ENCODE data around the gene ZBTB7C. TPM values are rescaled to one million over a fixed set of nuclear protein-coding genes. Genes with fewer than 3 reads are reported as not detected.

ZBTB7C gene
- total RNA-seq, 2 donors from 2014 or later: 0.04 to 0.40 TPM

GRCh38 chr18:48321536-48321935 lies 87.6 kb downstream of the ZBTB7C start:
- Mint-ChIP-seq H3K4me3 (no peak overlapping the region), H3K36me3 (ENCODE audit: low read depth) (no peaks in the 10 kb centered on the region), H3K27me3 (peaks cover 14% of the 10 kb centered on the region), H3K9me3 (no peaks in the 10 kb centered on the region), H3K4me1 (no peaks in the 10 kb centered on the region), H3K27ac (no peak overlapping the region)
- no peak for ATAC-seq (replicated peaks)

DNA sequence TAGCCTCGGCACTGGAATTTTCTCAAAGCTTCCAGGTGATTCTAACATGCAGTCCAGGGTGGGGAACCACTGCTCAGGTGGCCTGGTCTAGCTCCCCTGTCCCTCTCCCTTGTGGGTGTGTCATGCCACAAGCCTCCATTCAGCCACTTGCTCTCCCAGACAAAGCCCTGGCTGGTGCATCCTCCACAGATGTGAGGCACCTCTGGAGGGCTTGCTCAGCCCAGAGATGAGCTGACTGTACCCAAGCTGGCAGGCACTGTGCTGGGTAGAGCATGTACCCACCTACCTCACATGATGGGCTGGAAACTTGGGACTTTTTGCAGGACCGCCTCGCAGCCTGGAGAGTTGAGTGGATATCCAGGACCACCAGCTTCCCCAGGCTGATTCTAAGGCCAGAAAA lies 88.1 kb downstream of the ZBTB7C start:
- H3K4me3 Mint-ChIP-seq: no peak overlapping the region
- H3K27me3 Mint-ChIP-seq: peaks cover 15% of the 10 kb centered on the region
- H3K9me3 Mint-ChIP-seq: no peaks in the 10 kb centered on the region
- no peaks in the 10 kb centered on the region for H3K4me1 Mint-ChIP-seq
- H3K36me3 Mint-ChIP-seq (ENCODE audit: low read depth): no peaks in the 10 kb centered on the region
- no peak overlapping the region for H3K27ac Mint-ChIP-seq
- no peak for ATAC-seq (replicated peaks)

- Mint-ChIP-seq H3K4me3 (no peak overlapping the region), H3K27me3 (peaks cover 15% of the 10 kb centered on the region), H3K4me1 (no peaks in the 10 kb centered on the region), H3K27ac (no peak overlapping the region), H3K36me3 (ENCODE audit: low read depth) (no peaks in the 10 kb centered on the region), H3K9me3 (no peaks in the 10 kb centered on the region)
- ATAC-seq (replicated peaks): no peak
These were observed 88.6 kb downstream of the ZBTB7C start for GRCh38 chr18:48320639-48320945.

DNA sequence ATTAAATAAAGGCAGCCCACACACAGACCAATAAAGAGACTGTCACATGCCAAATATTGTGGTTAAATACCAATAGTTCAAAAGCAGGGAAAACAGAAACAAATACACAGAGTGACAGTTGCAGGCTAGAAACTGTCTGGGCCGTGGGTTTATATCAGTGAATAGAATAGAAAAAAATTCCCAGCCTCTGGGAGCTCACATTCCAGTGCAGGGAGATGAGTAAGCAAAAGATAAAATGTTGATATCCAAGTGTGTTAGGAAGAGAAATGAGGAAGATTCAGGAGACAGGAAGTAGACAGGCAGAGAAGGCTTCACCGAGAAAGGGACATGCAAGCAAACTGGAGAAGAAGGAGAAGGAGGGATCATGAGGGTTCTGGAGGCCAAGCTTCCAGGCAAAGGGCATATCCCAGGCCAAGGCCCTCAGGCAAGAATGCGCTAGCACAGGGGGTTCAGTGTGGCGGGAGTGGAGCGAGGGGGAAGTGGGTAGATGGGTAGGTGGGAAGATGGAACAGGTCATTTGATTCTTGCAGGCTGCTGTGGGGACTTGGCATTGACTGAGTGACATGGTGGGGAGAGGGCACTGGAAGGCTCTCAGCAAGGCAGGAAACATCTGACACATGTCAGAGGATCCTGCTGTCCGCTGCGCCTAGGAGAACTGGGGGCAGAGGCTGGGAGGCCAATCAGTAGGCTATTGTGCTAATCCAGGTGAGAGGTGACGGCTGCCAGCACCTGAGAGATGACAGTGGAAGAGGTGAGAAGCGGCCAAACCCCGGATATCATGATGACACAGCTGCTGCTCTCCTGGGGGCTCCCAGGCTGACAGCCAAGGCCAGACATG lies 89.2 kb downstream of the ZBTB7C start:
- H3K9me3 Mint-ChIP-seq: no peaks in the 10 kb centered on the region

GRCh38 chr18:48318436-48318835 lies 90.7 kb downstream of the ZBTB7C start:
- no peaks in the 10 kb centered on the region for H3K36me3 Mint-ChIP-seq (ENCODE audit: low read depth)
- H3K4me3 Mint-ChIP-seq: no peak overlapping the region
- H3K9me3 Mint-ChIP-seq: no peaks in the 10 kb centered on the region
- H3K4me1 Mint-ChIP-seq: no peaks in the 10 kb centered on the region
- ATAC-seq (replicated peaks): no peak
- H3K27me3 Mint-ChIP-seq: peaks cover 17% of the 10 kb centered on the region
- H3K27ac Mint-ChIP-seq: no peak overlapping the region

More for the DNA sequence above, 89.2 kb downstream of the ZBTB7C start:
- Mint-ChIP-seq H3K36me3 (ENCODE audit: low read depth) (no peaks in the 10 kb centered on the region), H3K27ac (no peak overlapping the region), H3K4me1 (no peaks in the 10 kb centered on the region), H3K4me3 (no peak overlapping the region), H3K27me3 (peaks cover 15% of the 10 kb centered on the region)
- ATAC-seq (replicated peaks): no peak

GRCh38 chr18:48317781-48318381 lies 91.3 kb downstream of the ZBTB7C start:
- H3K9me3 Mint-ChIP-seq: no peaks in the 10 kb centered on the region
- H3K4me1 Mint-ChIP-seq: no peaks in the 10 kb centered on the region

GRCh38 chr18:48316177-48316576 lies 93.0 kb downstream of the ZBTB7C start:
- H3K4me1 Mint-ChIP-seq: no peaks in the 10 kb centered on the region
- H3K4me3 Mint-ChIP-seq: no peak overlapping the region
- ATAC-seq (replicated peaks): no peak
- H3K27me3 Mint-ChIP-seq: peaks cover 25% of the 10 kb centered on the region
- no peak overlapping the region for H3K27ac Mint-ChIP-seq
- H3K9me3 Mint-ChIP-seq: no peaks in the 10 kb centered on the region
- H3K36me3 Mint-ChIP-seq (ENCODE audit: low read depth): no peaks in the 10 kb centered on the region

More at GRCh38 chr18:48317781-48318381, 91.3 kb downstream of the ZBTB7C start:
- no peak overlapping the region for H3K4me3 Mint-ChIP-seq
- H3K36me3 Mint-ChIP-seq (ENCODE audit: low read depth): no peaks in the 10 kb centered on the region
- H3K27me3 Mint-ChIP-seq: peaks cover 19% of the 10 kb centered on the region
- ATAC-seq (replicated peaks): no peak
- no peak overlapping the region for H3K27ac Mint-ChIP-seq

GRCh38 chr18:48314690-48315089 lies 94.5 kb downstream of the ZBTB7C start:
- H3K9me3 Mint-ChIP-seq: no peaks in the 10 kb centered on the region
- H3K27ac Mint-ChIP-seq: no peak overlapping the region
- no peak for ATAC-seq (replicated peaks)
- H3K4me3 Mint-ChIP-seq: no peak overlapping the region
- H3K4me1 Mint-ChIP-seq: no peaks in the 10 kb centered on the region
- peaks cover 22% of the 10 kb centered on the region for H3K27me3 Mint-ChIP-seq
- no peaks in the 10 kb centered on the region for H3K36me3 Mint-ChIP-seq (ENCODE audit: low read depth)

GRCh38 chr18:48313792-48314191 lies 95.4 kb downstream of the ZBTB7C start:
- no peak overlapping the region for H3K27ac Mint-ChIP-seq
- peaks cover 17% of the 10 kb centered on the region for H3K27me3 Mint-ChIP-seq

GRCh38 chr18:48312066-48312465 lies 97.1 kb downstream of the ZBTB7C start:
- ATAC-seq (replicated peaks): no peak
- H3K9me3 Mint-ChIP-seq: no peaks in the 10 kb centered on the region
- no peaks in the 10 kb centered on the region for H3K36me3 Mint-ChIP-seq (ENCODE audit: low read depth)
- H3K4me3 Mint-ChIP-seq: no peak overlapping the region
- no peaks in the 10 kb centered on the region for H3K4me1 Mint-ChIP-seq
- H3K27me3 Mint-ChIP-seq: peaks cover 16% of the 10 kb centered on the region
- H3K27ac Mint-ChIP-seq: no peak overlapping the region

More at GRCh38 chr18:48313792-48314191, 95.4 kb downstream of the ZBTB7C start:
- H3K9me3 Mint-ChIP-seq: no peaks in the 10 kb centered on the region
- no peaks in the 10 kb centered on the region for H3K4me1 Mint-ChIP-seq
- H3K36me3 Mint-ChIP-seq (ENCODE audit: low read depth): no peaks in the 10 kb centered on the region
- H3K4me3 Mint-ChIP-seq: no peak overlapping the region
- ATAC-seq (replicated peaks): no peak

GRCh38 chr18:48310999-48311398 lies 98.2 kb downstream of the ZBTB7C start:
- H3K9me3 Mint-ChIP-seq: no peaks in the 10 kb centered on the region
- H3K27ac Mint-ChIP-seq: no peak overlapping the region
- H3K27me3 Mint-ChIP-seq: peaks cover 13% of the 10 kb centered on the region
- H3K4me3 Mint-ChIP-seq: no peak overlapping the region
- ATAC-seq (replicated peaks): no peak
- H3K4me1 Mint-ChIP-seq: no peaks in the 10 kb centered on the region
- no peaks in the 10 kb centered on the region for H3K36me3 Mint-ChIP-seq (ENCODE audit: low read depth)

DNA sequence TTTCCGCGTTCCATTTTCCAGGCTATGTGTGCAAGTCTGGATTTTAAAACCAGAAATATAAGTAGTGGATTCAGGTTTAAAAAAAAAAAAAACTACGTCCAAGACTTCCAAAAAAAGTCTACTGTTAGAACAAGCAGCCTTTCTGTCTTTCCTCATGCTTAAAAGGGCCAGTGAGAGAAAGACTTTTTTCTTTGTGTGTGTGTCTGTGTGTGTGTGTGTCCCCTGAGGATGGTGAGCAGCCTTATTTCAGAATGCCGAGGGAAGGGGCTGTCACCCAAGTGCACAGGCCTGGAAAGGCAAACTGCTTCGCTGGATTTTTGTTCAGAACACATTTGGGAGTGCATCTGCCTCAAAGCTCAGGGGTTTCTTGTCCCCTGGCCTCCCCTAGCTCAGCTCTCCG lies 98.8 kb downstream of the ZBTB7C start:
- peaks cover 13% of the 10 kb centered on the region for H3K27me3 Mint-ChIP-seq
- H3K9me3 Mint-ChIP-seq: no peaks in the 10 kb centered on the region
- H3K36me3 Mint-ChIP-seq (ENCODE audit: low read depth): no peaks in the 10 kb centered on the region
- no peak overlapping the region for H3K27ac Mint-ChIP-seq
- no peak overlapping the region for H3K4me3 Mint-ChIP-seq
- ATAC-seq (replicated peaks): no peak
- no peaks in the 10 kb centered on the region for H3K4me1 Mint-ChIP-seq

- ATAC-seq (replicated peaks): no peak
These were observed 100.2 kb downstream of the ZBTB7C start for GRCh38 chr18:48308755-48309575.

DNA sequence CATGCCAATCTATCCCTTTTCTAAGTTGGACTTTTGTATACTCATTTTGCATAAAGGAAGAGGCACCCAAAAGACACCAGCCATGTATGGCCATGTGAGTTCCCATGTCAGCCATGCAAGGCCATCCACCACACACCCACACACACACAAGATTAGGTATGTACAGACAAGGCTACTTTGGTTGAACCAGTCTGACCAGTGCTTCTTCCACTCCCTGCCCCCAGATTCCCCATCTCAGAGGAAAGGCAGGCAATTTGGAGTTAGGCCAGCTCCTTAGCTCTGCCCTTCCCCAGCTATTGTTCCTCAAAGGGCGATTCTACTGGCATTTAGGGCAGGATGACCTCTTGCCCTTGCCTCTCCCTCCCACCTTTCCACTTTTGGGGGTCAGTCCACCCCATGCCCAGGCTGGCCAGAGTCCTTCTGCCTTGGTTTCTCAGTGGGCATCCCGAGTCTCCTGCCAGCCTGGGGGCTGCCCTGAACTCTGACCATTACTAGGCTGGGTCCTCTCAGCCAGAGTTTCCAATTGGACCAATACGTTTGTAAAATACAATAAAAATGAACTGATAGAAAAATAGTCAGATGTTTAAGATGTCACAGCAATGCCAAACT lies 101.1 kb downstream of the ZBTB7C start:
- no peak for ATAC-seq (replicated peaks)
- no peak overlapping the region for H3K27ac Mint-ChIP-seq

More at GRCh38 chr18:48308755-48309575, 100.2 kb downstream of the ZBTB7C start:
- no peak overlapping the region for H3K27ac Mint-ChIP-seq
- no peaks in the 10 kb centered on the region for H3K36me3 Mint-ChIP-seq (ENCODE audit: low read depth)
- no peaks in the 10 kb centered on the region for H3K9me3 Mint-ChIP-seq
- H3K4me1 Mint-ChIP-seq: no peaks in the 10 kb centered on the region
- H3K4me3 Mint-ChIP-seq: no peak overlapping the region
- peaks cover 8% of the 10 kb centered on the region for H3K27me3 Mint-ChIP-seq

More for the DNA sequence above, 101.1 kb downstream of the ZBTB7C start:
- Mint-ChIP-seq H3K36me3 (ENCODE audit: low read depth) (no peaks in the 10 kb centered on the region), H3K9me3 (no peaks in the 10 kb centered on the region), H3K4me1 (no peaks in the 10 kb centered on the region), H3K27me3 (peaks cover 8% of the 10 kb centered on the region), H3K4me3 (no peak overlapping the region)
